ENCODE results near the gene UBD. TPM values are rescaled to one million over a fixed set of nuclear protein-coding genes. Genes with fewer than 3 reads are reported as not detected.
A peak's percentile ranks its signal among the peaks of the same experiment; 100 is the strongest.

The UBD gene
- total and polyA plus RNA-seq, 2 of the 13 experiments (the other 11 are each of a cell fraction or from before 2014, with no cell fraction given) = 13.9 to 172 TPM

DNA sequence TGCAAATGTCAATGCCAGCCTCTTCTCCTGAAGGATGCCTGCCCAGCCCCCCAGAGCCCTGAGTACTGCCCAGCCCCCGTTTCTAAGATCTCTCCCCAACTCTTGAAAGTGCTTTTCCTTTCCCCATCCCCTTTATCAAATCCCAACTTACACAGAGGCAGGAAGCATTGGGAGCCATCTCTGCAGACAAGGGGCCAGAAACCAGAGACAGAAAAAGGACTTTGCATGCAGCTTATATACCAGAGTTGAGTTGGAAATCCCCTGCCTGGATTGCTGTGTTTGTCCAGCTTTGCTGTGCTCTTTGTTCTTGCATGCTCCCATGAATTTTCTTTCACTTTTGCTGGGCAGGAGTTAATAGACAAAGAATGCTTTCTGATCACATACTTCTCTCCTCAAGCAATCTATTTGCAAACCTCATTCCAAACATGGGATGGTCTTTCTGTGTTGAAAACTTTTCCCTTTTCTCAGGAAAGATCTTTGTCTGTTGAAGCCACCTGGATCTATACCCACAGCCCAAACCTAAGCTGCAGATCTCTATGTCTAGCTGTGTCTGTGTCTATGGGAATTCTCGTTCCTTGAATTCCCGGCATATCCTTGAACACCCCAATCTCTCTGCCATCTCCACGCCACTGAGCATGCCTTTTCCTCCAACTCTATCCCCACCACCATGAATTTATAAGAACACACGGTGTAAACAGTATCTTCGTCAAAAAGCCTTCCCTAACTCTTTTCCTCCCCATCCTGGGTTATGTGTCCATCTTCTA lies at the start of gene UBD (continued):
- no peak for TF ChIP-seq SNRNP70 (IDR thresholded peaks at IDR 0.05; ENCODE audit: low read depth, low read length)
- TF ChIP-seq TMF1 (CRISPR knock-in tag; IDR thresholded peaks at IDR 0.05; ENCODE audit: low read depth) = no peak
- TF ChIP-seq ZNF670 (CRISPR knock-in tag; IDR thresholded peaks at IDR 0.05; ENCODE audit: borderline replicate concordance) = peak; percentile 67; the same call in 1 of the 2 replicates
- TF ChIP-seq, protein P1, sequence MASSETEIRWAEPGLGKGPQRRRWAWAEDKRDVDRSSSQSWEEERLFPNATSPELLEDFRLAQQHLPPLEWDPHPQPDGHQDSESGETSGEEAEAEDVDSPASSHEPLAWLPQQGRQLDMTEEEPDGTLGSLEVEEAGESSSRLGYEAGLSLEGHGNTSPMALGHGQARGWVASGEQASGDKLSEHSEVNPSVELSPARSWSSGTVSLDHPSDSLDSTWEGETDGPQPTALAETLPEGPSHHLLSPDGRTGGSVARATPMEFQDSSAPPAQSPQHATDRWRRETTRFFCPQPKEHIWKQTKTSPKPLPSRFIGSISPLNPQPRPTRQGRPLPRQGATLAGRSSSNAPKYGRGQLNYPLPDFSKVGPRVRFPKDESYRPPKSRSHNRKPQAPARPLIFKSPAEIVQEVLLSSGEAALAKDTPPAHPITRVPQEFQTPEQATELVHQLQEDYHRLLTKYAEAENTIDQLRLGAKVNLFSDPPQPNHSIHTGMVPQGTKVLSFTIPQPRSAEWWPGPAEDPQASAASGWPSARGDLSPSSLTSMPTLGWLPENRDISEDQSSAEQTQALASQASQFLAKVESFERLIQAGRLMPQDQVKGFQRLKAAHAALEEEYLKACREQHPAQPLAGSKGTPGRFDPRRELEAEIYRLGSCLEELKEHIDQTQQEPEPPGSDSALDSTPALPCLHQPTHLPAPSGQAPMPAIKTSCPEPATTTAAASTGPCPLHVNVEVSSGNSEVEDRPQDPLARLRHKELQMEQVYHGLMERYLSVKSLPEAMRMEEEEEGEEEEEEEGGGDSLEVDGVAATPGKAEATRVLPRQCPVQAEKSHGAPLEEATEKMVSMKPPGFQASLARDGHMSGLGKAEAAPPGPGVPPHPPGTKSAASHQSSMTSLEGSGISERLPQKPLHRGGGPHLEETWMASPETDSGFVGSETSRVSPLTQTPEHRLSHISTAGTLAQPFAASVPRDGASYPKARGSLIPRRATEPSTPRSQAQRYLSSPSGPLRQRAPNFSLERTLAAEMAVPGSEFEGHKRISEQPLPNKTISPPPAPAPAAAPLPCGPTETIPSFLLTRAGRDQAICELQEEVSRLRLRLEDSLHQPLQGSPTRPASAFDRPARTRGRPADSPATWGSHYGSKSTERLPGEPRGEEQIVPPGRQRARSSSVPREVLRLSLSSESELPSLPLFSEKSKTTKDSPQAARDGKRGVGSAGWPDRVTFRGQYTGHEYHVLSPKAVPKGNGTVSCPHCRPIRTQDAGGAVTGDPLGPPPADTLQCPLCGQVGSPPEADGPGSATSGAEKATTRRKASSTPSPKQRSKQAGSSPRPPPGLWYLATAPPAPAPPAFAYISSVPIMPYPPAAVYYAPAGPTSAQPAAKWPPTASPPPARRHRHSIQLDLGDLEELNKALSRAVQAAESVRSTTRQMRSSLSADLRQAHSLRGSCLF (CRISPR knock-in tag; IDR thresholded peaks at IDR 0.05; ENCODE audit: borderline replicate concordance) = no peak
- TF ChIP-seq ZNF337 (CRISPR knock-in tag; IDR thresholded peaks at IDR 0.05; ENCODE audit: borderline replicate concordance, low read depth) = no peak
- TF ChIP-seq ZNF136 (CRISPR knock-in tag; IDR thresholded peaks at IDR 0.05; ENCODE audit: low read depth) = no peak
- no peak for TF ChIP-seq SRSF4 (IDR thresholded peaks at IDR 0.05; ENCODE audit: low read depth, low read length, poor library complexity, severe bottlenecking)
- TF ChIP-seq STAT5B (CRISPR knock-in tag; IDR thresholded peaks at IDR 0.05) = no peak
- TF ChIP-seq RBM39 (IDR thresholded peaks at IDR 0.05; ENCODE audit: low read depth, low read length, poor library complexity, severe bottlenecking) = no peak
- TF ChIP-seq KDM4B (CRISPR knock-in tag; IDR thresholded peaks at IDR 0.05) = no peak
- TF ChIP-seq ZNF577 (CRISPR knock-in tag; IDR thresholded peaks at IDR 0.05; ENCODE audit: borderline replicate concordance, low read depth) = no peak
- no peak for TF ChIP-seq ZMYM4 (CRISPR knock-in tag; IDR thresholded peaks at IDR 0.05)
- TF ChIP-seq KAT7 (CRISPR knock-in tag; IDR thresholded peaks at IDR 0.05; ENCODE audit: borderline replicate concordance) = no peak
- TF ChIP-seq ZMYM3 (CRISPR knock-in tag; IDR thresholded peaks at IDR 0.05) = no peak
- no peak for TF ChIP-seq EHMT2 (IDR thresholded peaks at IDR 0.05; ENCODE audit: borderline replicate concordance, low read depth, low read length)
- TF ChIP-seq, protein P2, sequence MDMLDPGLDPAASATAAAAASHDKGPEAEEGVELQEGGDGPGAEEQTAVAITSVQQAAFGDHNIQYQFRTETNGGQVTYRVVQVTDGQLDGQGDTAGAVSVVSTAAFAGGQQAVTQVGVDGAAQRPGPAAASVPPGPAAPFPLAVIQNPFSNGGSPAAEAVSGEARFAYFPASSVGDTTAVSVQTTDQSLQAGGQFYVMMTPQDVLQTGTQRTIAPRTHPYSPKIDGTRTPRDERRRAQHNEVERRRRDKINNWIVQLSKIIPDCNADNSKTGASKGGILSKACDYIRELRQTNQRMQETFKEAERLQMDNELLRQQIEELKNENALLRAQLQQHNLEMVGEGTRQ (IDR thresholded peaks at IDR 0.05; ENCODE audit: low read depth, low read length) = no peak
- TF ChIP-seq, protein P2 (CRISPR knock-in tag; IDR thresholded peaks at IDR 0.05; ENCODE audit: borderline replicate concordance) = no peak
- no peak for TF ChIP-seq ZNF354B (CRISPR knock-in tag; IDR thresholded peaks at IDR 0.05)
- TF ChIP-seq AHR (CRISPR knock-in tag; IDR thresholded peaks at IDR 0.05) = no peak
- no peak for TF ChIP-seq ZNF7 (CRISPR knock-in tag; IDR thresholded peaks at IDR 0.05)
- TF ChIP-seq, protein P3, sequence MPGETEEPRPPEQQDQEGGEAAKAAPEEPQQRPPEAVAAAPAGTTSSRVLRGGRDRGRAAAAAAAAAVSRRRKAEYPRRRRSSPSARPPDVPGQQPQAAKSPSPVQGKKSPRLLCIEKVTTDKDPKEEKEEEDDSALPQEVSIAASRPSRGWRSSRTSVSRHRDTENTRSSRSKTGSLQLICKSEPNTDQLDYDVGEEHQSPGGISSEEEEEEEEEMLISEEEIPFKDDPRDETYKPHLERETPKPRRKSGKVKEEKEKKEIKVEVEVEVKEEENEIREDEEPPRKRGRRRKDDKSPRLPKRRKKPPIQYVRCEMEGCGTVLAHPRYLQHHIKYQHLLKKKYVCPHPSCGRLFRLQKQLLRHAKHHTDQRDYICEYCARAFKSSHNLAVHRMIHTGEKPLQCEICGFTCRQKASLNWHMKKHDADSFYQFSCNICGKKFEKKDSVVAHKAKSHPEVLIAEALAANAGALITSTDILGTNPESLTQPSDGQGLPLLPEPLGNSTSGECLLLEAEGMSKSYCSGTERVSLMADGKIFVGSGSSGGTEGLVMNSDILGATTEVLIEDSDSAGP (CRISPR knock-in tag; IDR thresholded peaks at IDR 0.05; ENCODE audit: borderline replicate concordance) = no peak
- TF ChIP-seq EZH2 (conservative IDR thresholded peaks at IDR 0.05; ENCODE audit: low read depth, low read length) = no peak

Data from HepG2 (cell line).